Small intestine (tissue), 7 donors: ENCODE results near the gene ARL6IP1. TPM values are rescaled to one million over a fixed set of nuclear protein-coding genes. Genes with fewer than 3 reads are reported as not detected.
A peak's percentile ranks its signal among the peaks of the same experiment; 100 is the strongest.

Experiments
- DNase-seq, 2 donors: peaks; one replicate each; pipeline versions ENCODE4 v3.0.0 to v3.0.0-alpha.2; 2013
- FAIRE-seq: peaks from 2 replicates; lab custom pipeline; 2012; peaks lifted over from hg19 to GRCh38; lab: Jason Lieb, UNC
- H3K27ac ChIP-seq, 3 donors: one replicate each; pipeline ENCODE4 v1.5.1; 2013; ENCODE audit warnings: low read length in 2 of 3, mild to moderate bottlenecking in 2 of 3, control low read depth in 1 of 3, inconsistent platforms in 1 of 3, low read depth in 1 of 3, moderate library complexity in 1 of 3
- H3K27me3 ChIP-seq, 3 donors: one replicate each; pipeline ENCODE4 v1.6.1; 2013; ENCODE audit warnings: low read length in 3 of 3, inconsistent platforms in 1 of 3; ENCODE audit not compliant: control insufficient read depth in 3 of 3, insufficient read depth in 3 of 3
- H3K36me3 ChIP-seq, 3 donors: one replicate each; pipeline ENCODE4 v1.6.1; 2013; ENCODE audit warnings: low read length in 3 of 3, inconsistent platforms in 1 of 3, low read depth in 1 of 3, mild to moderate bottlenecking in 1 of 3, moderate library complexity in 1 of 3; ENCODE audit not compliant: control insufficient read depth in 3 of 3, insufficient read depth in 2 of 3
- H3K4me1 ChIP-seq, 3 donors: one replicate each; pipeline ENCODE4 v1.6.1; 2013; ENCODE audit warnings: low read length in 2 of 3, inconsistent platforms in 1 of 3, low read depth in 1 of 3, mild to moderate bottlenecking in 1 of 3, moderate library complexity in 1 of 3; ENCODE audit not compliant: control insufficient read depth in 3 of 3, insufficient read depth in 2 of 3
- H3K4me3 ChIP-seq, 3 donors: one replicate each; pipeline ENCODE4 v1.5.1; 2013; ENCODE audit warnings: low read length in 3 of 3, control low read depth in 1 of 3, inconsistent platforms in 1 of 3, low read depth in 1 of 3, mild to moderate bottlenecking in 1 of 3, moderate library complexity in 1 of 3
- H3K9me3 ChIP-seq, 2 donors: one replicate each; pipeline ENCODE4 v1.6.1; 2013; ENCODE audit warnings: low read depth in 1 of 2, low read length in 1 of 2; ENCODE audit not compliant: control insufficient read depth in 2 of 2, insufficient read depth in 1 of 2
- WGBS, 3 donors: extraction: QIAGEN DNeasy Blood & Tissue Kit; methylation state at CpG; one replicate each; pipeline ENCODE4 v1.1.7; 2013; 5-methylcytosine and 5-hydroxymethylcytosine counted together
- polyA plus RNA-seq, 4 donors: library from polyadenylated mRNA; stranded (reverse) in 3 of 4; unstranded in 1 of 4; fragments of 200-250 nt in 3 of 4; fragments of 120-200 nt in 1 of 4; gene quantifications; one replicate each; pipeline versions ENCODE4 v1.2.1 to v1.2.3, GENCODE V29; 2013
- donor health status: healthy with polysubstance abuse.
- donor health status: control.
- donor health status: control.
- donor health status: Bipolar disorder and iron deficiency.
- donor health status: healthy.

Gene ARL6IP1
- polyA plus RNA-seq, 4 donors, result 45.7 to 230 (median 135) TPM

GRCh38 chr16:18833707-18834505 lies 32.6 kb upstream of the ARL6IP1 start:
- peaks cover 35 to 42% (median 37%) of the 10 kb centered on the region in 3 donors for H3K36me3 ChIP-seq
- H3K9me3 ChIP-seq, result no peaks in the 10 kb centered on the region
- DNase-seq (no peak), FAIRE-seq (no peak)
- no peak overlapping the region for H3K27ac ChIP-seq
- H3K4me3 ChIP-seq, result no peak overlapping the region
- H3K27me3 ChIP-seq, result no peaks in the 10 kb centered on the region
- WGBS, 3 donors, result 88 to 92% (median 90%) methylated on average over 9 of the region's 9 CpGs
- H3K4me1 ChIP-seq, result no peaks in the 10 kb centered on the region

- no peak for DNase-seq
- peaks cover 38 to 40% (median 39%) of the 10 kb centered on the region in 3 donors for H3K36me3 ChIP-seq
- 93 to 96% (median 94%) methylated on average over 8 of the region's 8 CpGs for WGBS, 3 donors
These were observed 31.3 kb upstream of the ARL6IP1 start for GRCh38 chr16:18832613-18833012.

GRCh38 chr16:18832006-18832405 lies 30.7 kb upstream of the ARL6IP1 start:
- H3K36me3 ChIP-seq, result peaks cover 34 to 43% (median 38%) of the 10 kb centered on the region in 3 donors
- FAIRE-seq, result no peak
- WGBS, 3 donors, result 89 to 94% (median 93%) methylated on average over 2 of the region's 2 CpGs

More at GRCh38 chr16:18832613-18833012, 31.3 kb upstream of the ARL6IP1 start:
- no peak overlapping the region for H3K4me3 ChIP-seq
- no peaks in the 10 kb centered on the region for H3K9me3 ChIP-seq
- H3K27me3 ChIP-seq, result no peaks in the 10 kb centered on the region
- no peak for FAIRE-seq
- no peaks in the 10 kb centered on the region for H3K4me1 ChIP-seq
- H3K27ac ChIP-seq, result no peak overlapping the region

GRCh38 chr16:18829251-18829650 lies 27.9 kb upstream of the ARL6IP1 start:
- H3K27ac ChIP-seq, result peak overlapping the region in 1 of 3 donors; percentile 67
- FAIRE-seq (no peak), DNase-seq (peak in 1 of 2 donors; percentile 61)
- no peaks in the 10 kb centered on the region for H3K9me3 ChIP-seq
- H3K27me3 ChIP-seq, result no peaks in the 10 kb centered on the region
- no peaks in the 10 kb centered on the region for H3K4me1 ChIP-seq
- H3K4me3 ChIP-seq, result no peak overlapping the region
- H3K36me3 ChIP-seq, result peaks cover 20 to 27% (median 27%) of the 10 kb centered on the region in 3 donors
- WGBS, 3 donors, result 95 to 98% (median 98%) methylated on average over 6 of the region's 6 CpGs

More at GRCh38 chr16:18832006-18832405, 30.7 kb upstream of the ARL6IP1 start:
- Histone ChIP-seq H3K27ac (no peak overlapping the region), H3K9me3 (no peaks in the 10 kb centered on the region), H3K4me3 (no peak overlapping the region), H3K4me1 (no peaks in the 10 kb centered on the region), H3K27me3 (no peaks in the 10 kb centered on the region)
- no peak for DNase-seq

- whole genome bisulfite sequencing, 3 donors, result 93 to 96% (median 94%) methylated on average over 4 of the region's 4 CpGs
- peaks cover 15 to 23% (median 21%) of the 10 kb centered on the region in 3 donors for H3K36me3 ChIP-seq
These were observed 26.5 kb upstream of the ARL6IP1 start for GRCh38 chr16:18827890-18828289.

GRCh38 chr16:18816286-18816685 lies 14.9 kb upstream of the ARL6IP1 start:
- no peak for DNase-seq
- Histone ChIP-seq H3K4me1 (no peaks in the 10 kb centered on the region), H3K9me3 (no peaks in the 10 kb centered on the region), H3K36me3 (peaks cover 13 to 40% (median 21%) of the 10 kb centered on the region in 3 donors), H3K27me3 (no peaks in the 10 kb centered on the region), H3K4me3 (no peak overlapping the region), H3K27ac (no peak overlapping the region)
- FAIRE-seq, result no peak
- 80 to 81% (median 80%) methylated on average over 3 of the region's 3 CpGs for WGBS, 3 donors

More at GRCh38 chr16:18827890-18828289, 26.5 kb upstream of the ARL6IP1 start:
- Histone ChIP-seq H3K27ac (peak overlapping the region in 1 of 3 donors; percentile 13), H3K27me3 (no peaks in the 10 kb centered on the region), H3K4me1 (no peaks in the 10 kb centered on the region), H3K4me3 (no peak overlapping the region), H3K9me3 (no peaks in the 10 kb centered on the region)
- DNase-seq (no peak), FAIRE-seq (no peak)

- 92 to 93% (median 92%) methylated on average over 3 of the region's 3 CpGs for WGBS, 3 donors
- Histone ChIP-seq H3K36me3 (peaks cover 18 to 28% (median 22%) of the 10 kb centered on the region in 3 donors), H3K4me1 (no peaks in the 10 kb centered on the region), H3K27ac (no peak overlapping the region), H3K9me3 (no peaks in the 10 kb centered on the region), H3K4me3 (no peak overlapping the region), H3K27me3 (no peaks in the 10 kb centered on the region)
- no peak for FAIRE-seq
- DNase-seq, result no peak
These were observed 10.6 kb upstream of the ARL6IP1 start for GRCh38 chr16:18811925-18812324.

GRCh38 chr16:18809165-18809564 lies 7.8 kb upstream of the ARL6IP1 start:
- H3K27me3 ChIP-seq, result no peaks in the 10 kb centered on the region
- H3K4me3 ChIP-seq, result no peak overlapping the region
- peaks cover 13 to 24% (median 14%) of the 10 kb centered on the region in 3 donors for H3K36me3 ChIP-seq
- H3K27ac ChIP-seq, result no peak overlapping the region
- H3K9me3 ChIP-seq, result no peaks in the 10 kb centered on the region
- H3K4me1 ChIP-seq, result no peaks in the 10 kb centered on the region
- FAIRE-seq (no peak), DNase-seq (no peak)
- 94 to 95% (median 94%) methylated on average over 13 of the region's 13 CpGs for WGBS, 3 donors
